Stimulated activated CD4-positive, alpha-beta T cell treated with anti-CD3 and anti-CD28 coated beads, Interleukin-2, amount 100 ng/mL, for 48 hours (primary cell): ENCODE measurements around the gene POLR3K.
"Not testable (repeated sequence)": the region's sequence is repeated elsewhere in the genome, so short reads cannot be mapped to it uniquely, and the experiment has no call there.

Source experiments
- DNase-seq, 2 donors: peaks; one replicate each; pipeline ENCODE4 v3.0.0-alpha.2; 2020

Gene POLR3K

DNA sequence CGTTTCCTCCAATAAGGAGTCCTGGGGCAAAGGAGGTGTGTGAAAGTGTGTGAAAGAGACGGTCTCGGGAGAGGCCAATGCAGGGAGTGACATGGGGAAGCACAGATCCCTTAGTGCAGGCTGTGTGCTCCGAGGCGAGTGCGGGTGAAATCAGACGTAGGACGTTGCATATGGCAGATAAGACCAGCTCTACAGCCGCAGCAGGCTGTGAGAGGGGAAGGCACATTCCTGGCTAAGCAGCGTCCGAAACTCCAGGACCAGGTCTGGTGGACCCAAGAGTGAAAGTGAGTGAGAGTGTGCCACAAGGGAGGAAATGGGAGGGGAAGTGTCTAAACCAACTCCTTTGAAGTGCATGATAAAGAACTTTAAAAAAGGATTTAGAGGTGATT, 11.3 kb downstream of the POLR3K start:
- no peak for DNase-seq

DNA sequence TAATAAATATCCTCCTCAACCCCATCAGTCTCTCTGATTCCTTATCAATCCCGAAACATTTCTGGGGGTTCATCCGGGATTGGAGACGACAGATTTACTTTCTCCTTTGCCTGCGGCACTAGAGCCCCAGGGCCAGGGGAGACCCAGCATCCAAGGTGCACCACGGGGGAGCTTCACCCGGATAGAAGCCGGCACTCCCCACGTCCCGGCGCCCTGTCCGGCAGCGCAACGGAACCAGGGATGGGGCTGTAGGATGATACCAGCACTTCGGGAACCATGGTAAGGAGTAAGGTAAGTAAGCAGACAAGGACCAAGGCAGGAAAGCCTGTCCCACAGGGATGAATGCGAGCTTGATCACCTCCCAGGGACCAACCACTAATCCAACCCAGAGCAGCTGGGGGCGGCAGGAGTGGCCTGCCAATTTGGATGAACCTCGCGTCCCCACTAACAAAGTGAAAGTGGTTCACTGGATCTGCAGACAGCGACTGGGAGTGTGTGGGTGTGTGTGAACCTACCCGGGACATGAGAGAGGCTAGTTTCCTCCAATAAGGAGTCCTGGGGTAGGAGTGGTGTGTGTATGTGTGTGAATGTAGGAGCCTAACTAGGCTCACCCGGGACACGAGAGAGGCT, 11.9 kb downstream of the POLR3K start:
- DNase-seq, result no peak

DNA sequence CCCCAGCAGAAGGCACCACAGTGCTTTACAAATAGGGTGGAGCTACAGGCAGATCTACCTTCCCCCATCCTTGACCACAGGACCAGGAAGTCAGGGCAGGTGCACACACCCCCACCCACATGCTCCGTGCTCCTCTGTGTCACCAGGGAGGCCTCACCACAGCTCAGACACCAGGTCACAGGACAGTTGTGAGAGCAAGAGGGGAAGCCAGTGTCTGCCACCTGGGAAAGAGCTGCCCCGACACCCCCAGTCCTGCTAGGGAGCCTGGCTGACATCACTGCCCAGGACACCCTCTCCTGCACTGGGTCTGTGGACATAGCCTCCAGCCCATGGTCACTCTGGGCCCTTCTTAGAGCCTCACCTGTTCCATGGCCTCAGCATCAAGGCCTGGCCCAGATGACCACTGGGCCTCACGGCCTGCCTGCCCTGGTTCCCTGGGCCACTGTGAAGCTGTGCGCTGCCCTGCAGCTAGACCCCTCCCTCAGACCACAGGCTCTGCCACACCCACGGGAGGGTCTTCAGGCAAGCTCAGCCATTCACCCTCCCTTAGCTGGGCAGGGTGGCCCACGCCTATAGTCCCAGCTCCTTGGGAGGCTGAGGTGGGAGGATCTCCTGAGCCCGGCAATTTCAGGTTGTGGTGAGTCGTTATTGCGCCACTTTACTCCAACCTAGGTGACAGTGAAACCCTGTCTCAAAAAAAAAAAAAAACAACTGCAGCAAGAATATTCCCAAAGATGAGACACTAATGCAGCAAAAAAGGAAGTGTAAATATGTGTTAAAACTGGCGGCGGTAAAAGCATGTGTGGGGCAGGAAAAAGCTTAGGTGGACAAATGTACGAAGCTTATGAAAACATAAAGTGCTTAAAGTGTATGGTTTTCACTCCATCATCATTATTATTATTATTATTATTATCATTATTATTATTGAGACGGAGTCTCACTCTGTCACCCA, 14.2 kb downstream of the POLR3K start:
- DNase-seq, result no peak

DNA sequence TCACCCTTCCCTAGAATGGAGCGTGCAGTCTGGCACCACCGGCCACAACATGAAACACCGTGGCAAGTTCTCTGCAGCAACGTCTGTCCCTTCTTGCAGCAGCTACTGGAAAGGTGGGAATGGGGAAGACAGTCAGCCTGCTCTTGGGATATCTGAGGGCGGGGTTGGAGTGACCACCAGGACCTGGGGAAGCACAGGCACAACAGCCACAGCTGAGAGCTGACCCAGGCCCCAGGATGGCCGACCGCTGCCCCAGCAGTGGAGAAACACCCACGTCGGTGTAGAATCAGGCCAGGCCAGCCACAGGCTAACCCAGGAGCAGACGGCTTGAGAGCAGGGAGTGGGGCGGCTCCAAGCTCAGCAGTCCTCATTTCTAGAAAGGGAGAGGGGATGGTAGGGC, 15.2 kb downstream of the POLR3K start:
- DNase-seq, result not testable (repeated sequence)

DNA sequence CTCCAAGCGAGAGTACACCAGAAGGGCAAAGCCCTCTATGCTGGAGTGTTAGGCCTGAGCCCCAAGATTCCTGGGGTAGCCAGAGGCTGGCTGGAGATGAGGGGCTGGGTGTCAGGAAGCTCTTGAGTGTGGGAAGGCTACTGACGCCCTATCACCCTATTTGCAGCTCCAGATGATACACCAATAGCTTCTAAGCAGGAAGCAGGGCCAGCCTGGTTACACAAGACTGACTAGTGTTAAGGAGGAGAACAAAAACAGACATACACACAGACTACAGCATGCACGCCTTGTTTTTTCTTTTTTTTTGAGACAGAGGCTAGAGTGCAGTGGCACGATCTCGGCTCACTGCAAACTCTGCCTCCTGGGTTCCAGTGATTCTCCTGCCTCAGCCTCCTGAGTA, 15.9 kb downstream of the POLR3K start:
- DNase-seq, result no peak

DNA sequence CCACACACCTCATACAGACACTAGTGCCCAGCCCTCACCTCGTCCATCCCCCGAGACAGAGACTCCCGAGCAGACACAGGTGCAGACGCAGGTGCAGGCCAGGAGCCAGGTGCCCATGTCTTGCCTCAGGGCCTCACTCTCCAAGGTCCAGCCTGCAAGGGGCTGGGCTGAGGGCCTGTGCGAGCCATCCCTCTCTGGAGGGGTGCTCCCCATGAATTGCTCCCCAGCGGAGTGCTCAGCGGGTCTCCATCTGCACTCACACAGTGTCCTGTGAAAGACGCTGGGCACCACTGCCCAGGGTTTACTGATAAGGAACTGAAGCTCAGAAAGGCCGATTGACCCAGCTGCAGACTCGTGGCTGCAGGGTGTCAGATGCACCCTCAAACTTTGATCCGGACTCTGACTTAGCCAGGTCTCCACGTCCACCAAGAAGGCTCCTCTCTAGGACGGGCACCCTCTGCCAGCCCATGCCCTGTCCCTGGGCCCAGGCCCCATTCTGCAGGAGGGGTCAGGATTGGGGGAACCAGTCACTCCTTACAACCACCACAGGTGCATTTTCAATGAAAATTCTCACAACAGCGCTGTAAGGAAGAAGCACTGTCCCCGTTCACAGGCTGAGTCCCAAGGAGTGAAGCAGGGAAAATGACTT, 16.9 kb downstream of the POLR3K start:
- DNase-seq, result no peak

DNA sequence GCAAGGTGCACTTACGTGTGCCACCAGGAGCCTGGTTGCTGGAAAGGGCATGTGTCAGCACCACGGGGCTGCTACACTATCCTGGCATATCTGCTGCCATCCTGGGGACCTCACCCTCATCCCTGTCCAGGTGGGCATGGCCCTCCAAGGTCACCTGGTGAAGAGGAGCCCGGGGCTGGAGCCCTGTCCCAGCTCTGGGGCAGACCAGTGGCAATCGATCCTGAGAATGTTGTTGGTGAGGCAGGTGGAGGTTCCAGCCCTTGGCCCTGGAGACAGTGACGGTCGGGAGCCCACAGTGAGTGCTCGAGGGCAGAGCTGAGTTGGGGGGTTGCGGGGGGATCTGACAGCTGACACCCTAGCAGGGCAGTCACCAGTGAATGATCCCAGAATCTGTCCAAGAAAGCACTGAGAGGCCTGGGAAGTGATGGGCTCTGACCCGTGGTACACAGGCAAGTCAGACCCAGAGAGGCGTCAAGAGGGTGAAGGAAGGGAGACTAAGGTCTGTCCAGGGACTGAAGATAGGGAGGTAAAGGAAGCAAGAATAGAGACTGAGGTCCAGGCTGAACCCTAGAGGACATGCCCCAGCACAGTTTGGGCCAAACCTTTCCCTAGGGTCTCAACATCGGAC, 17.6 kb downstream of the POLR3K start:
- no peak for DNase-seq

DNA sequence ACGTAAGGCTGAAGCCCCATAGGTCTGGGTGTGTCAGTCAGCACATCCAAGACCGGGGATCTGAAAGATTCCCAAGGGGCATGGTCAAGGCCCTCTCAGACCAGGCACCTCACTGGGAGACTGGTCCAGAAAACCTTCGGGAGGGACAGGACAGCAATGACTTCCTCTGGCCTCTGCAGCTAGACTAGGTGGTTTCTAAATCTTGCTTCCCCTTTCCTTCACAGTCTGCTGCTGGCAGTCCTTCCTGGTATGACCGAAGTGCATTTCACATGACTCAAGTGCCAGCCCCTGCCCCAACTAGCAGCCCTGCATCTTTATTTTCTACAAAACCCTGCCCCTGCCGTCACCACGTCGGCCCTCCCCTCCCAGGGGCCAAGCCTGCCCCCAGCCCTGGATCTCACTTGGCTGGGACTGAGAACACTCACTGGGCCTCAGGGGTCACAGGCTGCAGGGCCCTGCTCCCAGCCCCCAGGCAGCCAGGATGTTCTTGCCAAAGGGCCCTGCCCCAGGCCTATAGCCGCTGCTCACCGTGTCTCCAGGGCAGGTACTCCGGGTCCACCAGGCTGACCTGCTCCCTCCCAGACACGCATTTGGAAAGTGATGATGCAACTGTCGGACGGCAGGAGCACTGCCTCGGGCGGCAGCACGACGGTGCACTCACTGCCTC, 18.3 kb downstream of the POLR3K start:
- no peak for DNase-seq

DNA sequence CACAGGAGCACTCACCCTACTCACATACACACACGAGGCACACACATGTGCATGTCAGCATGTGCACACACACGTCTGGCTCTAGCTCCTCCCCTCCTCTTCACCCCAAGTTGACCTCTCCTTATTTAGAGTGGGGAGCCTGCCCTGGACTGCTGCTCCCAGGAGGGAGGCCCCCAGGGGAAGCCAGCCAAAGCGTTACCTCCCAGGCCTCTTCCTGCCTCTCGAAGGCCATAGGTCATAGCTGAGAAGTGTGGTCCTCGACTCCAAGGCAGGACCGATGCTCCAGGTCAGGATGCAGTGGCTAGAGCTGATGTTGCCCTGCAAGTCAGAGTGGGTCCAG, 18.8 kb downstream of the POLR3K start:
- no peak for DNase-seq

DNA sequence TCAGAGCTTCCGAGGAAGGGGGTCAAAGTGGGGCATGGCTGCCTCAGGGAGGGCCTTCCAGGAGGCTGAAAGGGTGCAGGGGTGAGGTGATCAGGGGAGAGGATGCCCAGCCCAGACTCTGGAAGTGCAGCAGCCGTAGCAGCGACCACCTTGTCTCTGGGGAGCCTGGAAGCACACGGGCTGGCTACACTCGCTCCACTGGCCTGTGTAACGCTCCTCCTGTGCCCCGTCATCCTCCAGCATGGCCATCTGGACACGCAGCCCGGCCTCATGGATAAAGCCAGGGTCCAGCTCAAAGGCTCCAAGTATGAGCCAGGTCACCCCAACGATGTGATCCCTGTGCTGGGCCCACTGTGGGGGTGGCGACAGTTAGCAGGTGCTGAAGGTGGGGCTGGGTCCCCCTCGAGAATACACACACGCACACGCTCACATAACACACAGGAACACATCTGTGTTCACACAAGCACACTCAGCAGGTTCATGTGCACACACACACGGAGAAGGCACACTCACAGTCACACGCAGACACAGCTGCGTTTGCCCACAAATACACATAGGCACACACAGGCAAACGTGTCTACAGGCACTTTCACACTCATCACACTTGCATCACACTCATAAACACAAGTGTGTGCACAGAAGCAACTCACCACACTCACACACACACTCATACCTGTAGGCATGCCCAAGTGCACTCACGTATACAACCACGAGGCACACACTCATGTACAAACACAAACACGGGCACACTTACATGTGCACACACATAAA, 19.3 kb downstream of the POLR3K start:
- no peak for DNase-seq

DNA sequence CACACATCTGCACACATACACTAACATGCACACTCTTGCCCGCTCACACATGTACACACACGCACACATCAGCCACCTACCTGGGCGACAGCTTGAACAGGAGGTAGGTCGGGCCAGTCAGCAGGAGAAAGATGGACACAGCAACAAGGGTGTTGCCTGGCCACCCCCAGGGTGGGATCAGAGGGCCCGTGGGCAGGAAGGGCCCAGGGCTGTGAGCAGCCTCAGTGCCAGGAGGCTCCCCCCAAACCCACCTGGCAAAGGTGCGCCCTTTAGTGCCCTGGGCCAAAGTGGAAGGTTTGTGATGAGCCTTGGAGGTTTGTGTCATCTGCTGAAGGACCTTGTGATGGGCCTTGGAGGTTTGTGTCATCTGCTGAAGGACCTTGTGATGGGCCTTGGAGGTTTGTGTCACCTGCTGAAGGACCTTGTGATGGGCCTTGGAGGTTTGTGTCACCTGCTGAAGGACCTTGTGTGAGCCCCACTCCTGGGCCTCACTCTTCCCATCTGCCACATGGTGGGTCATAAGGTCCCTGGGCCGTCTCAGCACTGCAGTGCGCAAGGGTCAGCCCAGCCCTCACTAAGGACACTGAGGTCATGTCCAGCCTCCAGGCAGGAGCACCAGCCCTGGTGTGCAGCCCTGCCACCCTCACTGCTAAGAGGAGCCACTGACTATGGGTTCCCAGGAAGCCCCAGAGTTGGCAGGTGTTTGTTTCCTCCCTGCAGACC, 20.1 kb downstream of the POLR3K start:
- DNase-seq, result not testable (repeated sequence)

DNA sequence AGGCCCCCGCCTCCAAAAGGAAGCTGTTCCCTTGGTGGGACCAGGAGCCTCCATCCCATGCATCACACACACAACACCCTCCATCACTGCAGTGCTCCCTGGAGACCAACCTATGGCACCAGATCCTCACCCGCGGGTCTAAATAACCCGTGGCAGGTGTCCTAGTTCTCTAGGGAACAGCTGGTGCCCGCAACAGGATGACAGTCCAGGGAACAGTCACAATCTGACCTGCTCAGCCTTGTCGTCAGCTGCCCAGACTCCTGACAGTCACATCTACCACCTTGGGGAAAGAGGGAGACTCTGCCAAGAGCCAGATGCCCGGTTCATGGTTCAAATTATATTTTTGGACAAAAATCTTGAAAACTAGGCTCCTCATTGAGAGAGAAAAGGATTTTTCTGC, 22.8 kb downstream of the POLR3K start:
- not testable (repeated sequence) for DNase-seq

DNA sequence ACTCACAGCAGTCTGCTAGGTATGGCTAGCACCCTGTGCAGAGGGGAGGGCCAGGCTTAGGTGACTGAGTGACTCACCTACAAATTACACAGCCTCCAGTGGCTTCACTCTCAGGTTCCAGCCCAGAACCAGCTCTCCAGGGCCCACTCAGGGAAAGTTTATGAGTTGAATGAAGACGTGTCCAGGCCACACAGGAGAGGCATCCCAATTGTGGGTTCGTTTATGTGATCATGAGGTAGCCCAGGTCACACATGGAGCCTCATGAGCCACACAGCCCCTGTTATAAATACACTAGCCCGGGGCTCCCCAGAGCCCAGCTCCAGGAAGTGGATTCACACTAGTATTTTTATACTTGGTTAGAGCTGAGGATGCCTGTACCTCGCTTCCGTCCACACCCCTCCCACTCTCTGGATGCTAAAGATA, 27.5 kb downstream of the POLR3K start:
- not testable (repeated sequence) for DNase-seq

DNA sequence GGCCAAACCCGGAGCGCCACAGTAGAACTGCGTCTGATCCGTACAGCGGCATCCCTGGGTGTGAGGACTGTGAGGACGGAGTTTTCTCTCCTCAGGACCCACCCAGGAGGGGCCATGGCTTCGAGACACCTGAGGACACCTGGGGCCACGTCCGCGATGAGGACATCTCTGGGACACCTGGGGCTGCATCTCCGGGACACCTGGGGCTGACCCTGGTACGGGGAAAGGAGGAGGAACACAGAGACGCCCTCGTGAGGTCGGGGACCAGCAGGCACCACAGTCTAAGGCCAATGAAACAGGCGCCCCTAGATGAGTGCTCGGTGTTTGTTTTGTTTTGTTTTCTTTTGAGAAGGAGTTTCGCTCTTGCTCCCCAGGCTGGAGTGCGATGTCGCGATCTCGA, 29.3 kb downstream of the POLR3K start:
- not testable (repeated sequence) for DNase-seq

DNA sequence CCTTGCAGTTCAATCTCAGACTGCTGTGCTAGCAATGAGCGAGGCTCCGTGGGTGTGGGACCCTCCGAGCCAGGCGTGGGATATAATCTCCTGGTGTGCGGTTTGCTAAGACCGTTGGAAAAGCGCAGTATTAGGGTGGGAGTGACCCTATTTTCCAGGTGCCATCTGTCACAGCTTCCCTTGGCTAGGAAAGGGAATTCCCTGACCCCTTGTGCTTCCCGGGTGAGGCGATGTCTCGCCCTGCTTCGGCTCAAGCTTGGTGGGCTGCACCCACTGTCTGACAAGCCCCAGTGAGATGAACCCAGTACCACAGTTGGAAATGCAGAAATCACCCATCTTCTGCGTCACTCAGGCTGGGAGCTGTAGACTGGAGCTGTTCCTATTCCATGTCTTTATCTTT, 32.5 kb downstream of the POLR3K start:
- DNase-seq, result not testable (repeated sequence)

DNA sequence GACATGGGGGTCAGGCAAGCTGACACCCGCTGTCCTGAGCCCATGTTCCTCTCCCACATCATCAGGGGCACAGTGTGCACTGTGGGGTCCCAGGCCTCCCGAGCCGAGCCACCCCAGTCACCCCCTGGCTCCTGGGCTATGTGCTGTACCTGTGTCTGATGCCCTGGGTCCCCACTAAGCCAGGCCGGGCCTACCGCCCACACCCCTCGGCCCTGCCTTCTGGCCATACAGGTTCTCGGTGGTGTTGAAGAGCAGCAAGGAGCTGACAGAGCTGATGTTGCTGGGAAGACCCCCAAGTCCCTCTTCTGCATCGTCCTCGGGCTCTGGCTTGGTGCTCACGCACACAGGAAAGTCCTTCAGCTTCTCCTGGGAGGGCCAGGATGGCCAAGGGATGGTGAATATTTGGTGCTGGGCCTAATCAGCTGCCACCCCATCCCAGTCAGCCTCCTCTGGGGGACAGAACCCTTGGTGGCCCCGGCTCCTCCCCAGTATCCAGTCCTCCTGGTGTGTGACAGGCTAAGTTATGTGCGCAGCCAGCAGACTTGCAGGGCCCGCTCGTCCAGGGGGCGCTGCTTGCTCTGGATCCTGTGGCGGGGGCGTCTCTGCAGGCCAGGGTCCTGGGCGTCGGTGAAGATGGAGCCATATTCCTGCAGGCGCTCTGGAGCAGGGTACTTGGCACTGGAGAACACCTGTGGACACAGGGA, 36.2 kb downstream of the POLR3K start:
- not testable (repeated sequence) for DNase-seq

DNA sequence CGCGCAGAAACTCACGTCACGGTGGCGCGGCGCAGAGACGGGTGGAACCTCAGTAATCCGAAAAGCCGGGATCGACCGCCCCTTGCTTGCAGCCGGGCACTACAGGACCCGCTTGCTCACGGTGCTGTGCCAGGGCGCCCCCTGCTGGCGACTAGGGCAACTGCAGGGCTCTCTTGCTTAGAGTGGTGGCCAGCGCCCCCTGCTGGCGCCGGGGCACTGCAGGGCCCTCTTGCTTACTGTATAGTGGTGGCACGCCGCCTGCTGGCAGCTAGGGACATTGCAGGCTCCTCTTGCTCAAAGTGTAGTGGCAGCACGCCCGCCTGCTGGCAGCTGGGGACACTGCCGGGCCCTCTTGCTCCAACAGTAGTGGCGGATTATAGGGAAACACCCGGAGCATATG, 42.6 kb downstream of the POLR3K start:
- DNase-seq, result peak; percentile 65 to 71

DNA sequence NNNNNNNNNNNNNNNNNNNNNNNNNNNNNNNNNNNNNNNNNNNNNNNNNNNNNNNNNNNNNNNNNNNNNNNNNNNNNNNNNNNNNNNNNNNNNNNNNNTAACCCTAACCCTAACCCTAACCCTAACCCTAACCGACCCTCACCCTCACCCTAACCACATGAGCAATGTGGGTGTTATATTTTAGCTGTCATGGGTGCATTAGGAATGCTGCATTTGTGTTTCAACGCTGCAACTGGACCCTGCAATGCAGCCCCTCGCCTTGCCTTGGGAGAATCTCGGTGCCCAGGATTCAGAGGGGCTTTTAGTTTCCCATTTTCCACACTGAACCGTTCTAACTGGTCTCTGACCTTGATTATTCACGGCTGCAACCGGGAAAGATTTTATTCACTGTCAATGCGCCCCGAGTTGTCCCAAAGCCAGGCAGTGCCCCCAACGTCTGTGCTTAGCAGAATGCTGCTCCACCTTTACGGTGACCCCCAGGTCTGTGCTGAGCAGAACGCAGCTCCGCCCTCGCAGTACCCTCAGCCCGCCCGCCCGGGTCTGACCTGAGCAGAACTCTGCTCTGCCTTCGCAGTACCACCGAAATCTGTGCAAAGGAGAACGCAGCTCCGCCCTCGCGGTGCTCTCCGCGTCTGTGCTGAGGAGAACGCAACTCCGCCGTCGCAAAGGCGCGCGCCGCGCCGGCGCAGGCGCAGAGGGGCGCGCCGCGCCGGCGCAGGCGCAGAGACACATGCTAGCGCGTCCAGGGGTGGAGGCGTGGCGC, 43.3 kb downstream of the POLR3K start:
- DNase-seq, result no peak
